Measurements from ENCODE around the gene PKNOX2.

- TF ChIP-seq CTCF (IDR thresholded peaks at IDR 0.05), result no peak
- no peak for TF ChIP-seq POLR2A (IDR thresholded peaks at IDR 0.05)
Measured at GRCh38 chr11:125211948-125212340, 47.4 kb downstream of the PKNOX2 start.
